ENCODE results near the gene IRF4.

IRF4 gene

DNA sequence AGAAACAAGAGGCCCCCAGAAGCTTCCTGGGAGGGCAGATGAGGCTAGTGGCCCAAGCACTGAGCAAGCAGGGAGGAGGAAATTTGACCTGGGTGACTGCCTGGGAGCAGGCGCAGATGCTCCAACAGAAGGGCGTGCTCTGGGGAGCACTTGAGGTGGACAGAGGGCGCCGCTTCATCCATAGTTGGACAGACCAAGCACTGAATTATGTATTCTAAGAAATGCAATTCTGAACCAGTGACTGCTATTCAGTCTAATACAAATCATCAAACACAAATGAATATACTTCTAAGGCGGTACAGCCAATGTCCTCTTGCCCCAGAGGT, 28.7 kb upstream of the IRF4 start:
- TF ChIP-seq, protein P1, sequence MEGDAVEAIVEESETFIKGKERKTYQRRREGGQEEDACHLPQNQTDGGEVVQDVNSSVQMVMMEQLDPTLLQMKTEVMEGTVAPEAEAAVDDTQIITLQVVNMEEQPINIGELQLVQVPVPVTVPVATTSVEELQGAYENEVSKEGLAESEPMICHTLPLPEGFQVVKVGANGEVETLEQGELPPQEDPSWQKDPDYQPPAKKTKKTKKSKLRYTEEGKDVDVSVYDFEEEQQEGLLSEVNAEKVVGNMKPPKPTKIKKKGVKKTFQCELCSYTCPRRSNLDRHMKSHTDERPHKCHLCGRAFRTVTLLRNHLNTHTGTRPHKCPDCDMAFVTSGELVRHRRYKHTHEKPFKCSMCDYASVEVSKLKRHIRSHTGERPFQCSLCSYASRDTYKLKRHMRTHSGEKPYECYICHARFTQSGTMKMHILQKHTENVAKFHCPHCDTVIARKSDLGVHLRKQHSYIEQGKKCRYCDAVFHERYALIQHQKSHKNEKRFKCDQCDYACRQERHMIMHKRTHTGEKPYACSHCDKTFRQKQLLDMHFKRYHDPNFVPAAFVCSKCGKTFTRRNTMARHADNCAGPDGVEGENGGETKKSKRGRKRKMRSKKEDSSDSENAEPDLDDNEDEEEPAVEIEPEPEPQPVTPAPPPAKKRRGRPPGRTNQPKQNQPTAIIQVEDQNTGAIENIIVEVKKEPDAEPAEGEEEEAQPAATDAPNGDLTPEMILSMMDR (IDR thresholded peaks at IDR 0.05; ENCODE audit: borderline replicate concordance, insufficient read depth, low read depth, low read length) = no peak
- H3K4me3 ChIP-seq (ENCODE audit: low read depth, low read length) = no peak overlapping the region

DNA sequence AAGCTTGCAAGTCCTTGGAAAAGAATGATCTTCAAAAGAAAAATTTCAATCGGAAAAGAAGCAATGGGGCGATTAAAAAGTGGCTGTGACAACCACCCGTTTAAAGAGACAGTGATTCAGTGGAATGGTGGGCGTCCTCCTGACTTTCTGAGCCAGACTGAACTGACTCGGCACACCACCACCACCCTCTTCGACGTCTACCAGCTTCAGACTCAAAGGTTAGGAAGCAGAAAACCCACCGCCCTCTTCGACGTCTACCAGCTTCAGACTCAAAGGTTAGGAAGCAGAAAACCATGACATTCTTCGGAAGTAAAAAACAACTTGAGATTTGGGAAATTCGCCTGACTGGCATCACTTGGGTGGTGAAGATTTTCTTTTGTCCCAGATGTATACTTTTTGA, 28.3 kb upstream of the IRF4 start:
- TF ChIP-seq, protein P1 (IDR thresholded peaks at IDR 0.05; ENCODE audit: borderline replicate concordance, insufficient read depth, low read depth, low read length) = no peak
- H3K4me3 ChIP-seq (ENCODE audit: low read depth, low read length) = no peak overlapping the region

DNA sequence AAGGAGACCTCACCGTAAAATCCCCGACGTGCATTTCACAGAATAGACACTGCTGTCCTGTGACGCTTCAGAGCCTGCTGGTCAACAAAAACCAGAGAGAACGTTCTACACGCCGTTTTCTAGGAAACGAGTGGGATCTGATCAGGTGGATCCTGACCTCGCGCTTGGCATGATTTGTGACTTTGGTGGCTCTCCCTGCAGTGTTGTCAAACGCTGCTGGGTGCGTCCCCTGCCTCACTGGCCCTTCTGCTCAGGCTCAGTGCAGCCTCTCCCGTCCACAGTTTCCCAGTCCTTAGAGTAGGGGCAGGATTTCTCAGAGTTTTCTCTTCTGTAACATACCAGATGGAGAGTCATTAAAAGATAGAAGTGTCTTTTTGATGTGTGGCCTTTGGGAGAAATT, 27.6 kb upstream of the IRF4 start:
- no peak overlapping the region for H3K4me3 ChIP-seq (ENCODE audit: low read depth, low read length)
- TF ChIP-seq, protein P1 (IDR thresholded peaks at IDR 0.05; ENCODE audit: borderline replicate concordance, insufficient read depth, low read depth, low read length) = no peak

DNA sequence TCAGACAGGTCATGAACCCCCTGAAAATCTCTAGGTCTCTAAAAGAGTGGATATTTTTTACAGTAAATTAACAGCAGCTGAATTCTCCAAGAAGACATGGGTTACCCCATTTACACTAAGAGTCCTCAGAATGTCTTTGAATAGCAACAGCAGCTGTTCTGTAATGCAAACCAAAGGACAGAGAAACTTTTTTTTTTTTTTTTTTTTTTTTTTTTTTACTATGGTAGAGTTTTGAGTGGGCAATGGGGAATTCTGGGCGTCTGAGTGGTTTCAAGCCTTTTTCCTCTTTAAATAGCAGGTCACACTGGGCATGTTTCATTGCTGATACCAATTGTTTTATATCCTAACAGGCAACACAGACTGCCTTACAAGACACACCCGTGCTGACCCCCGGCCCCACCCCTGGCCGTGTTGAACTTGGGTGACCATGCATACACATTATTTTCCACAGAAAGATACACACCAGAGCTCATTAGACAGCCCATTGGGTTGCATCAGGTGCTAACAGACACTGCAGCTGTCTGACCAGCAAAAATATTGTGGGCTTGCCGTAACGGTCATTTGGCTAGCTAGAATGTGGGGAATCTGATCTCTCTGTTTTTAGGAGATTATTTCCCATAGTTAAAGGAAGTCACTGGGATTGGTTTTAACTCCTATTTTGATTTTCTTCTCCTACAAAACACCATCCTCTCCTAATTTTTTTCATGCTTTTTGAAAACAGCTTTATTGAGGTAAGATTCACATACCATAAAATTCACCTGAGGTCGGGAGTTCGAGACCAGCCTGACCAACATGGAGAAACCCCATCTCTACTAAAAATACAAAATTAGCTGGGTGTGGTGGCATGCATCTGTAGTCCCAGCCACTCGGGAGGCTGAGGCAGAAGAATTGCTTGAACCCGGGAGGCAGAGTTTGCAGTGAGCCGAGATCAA, 26.7 kb upstream of the IRF4 start:
- H3K4me3 ChIP-seq (ENCODE audit: low read depth, low read length) = no peak overlapping the region
- TF ChIP-seq, protein P1 (IDR thresholded peaks at IDR 0.05; ENCODE audit: borderline replicate concordance, insufficient read depth, low read depth, low read length) = no peak

DNA sequence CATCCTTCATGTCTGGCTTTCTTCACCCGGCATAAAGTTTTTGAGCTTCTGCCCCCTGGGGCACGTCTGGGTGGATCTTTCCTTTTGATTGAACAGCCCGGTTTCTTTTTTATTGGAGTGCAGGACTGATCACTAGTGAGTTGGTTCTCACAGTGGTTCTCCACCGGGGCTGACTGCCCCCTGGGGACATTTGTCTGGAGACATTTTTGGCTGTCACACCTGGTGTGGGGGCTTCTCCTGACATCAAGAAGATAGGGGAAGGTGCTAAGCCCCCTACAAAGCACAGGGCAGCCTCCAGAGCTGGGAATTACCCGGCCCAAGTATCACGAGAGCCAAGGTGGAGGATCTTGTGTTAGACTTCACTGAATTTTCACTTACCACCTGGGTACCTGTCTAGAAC, 25.7 kb upstream of the IRF4 start:
- H3K4me3 ChIP-seq (ENCODE audit: low read depth, low read length) = no peak overlapping the region
- TF ChIP-seq, protein P1 (IDR thresholded peaks at IDR 0.05; ENCODE audit: borderline replicate concordance, insufficient read depth, low read depth, low read length) = no peak

DNA sequence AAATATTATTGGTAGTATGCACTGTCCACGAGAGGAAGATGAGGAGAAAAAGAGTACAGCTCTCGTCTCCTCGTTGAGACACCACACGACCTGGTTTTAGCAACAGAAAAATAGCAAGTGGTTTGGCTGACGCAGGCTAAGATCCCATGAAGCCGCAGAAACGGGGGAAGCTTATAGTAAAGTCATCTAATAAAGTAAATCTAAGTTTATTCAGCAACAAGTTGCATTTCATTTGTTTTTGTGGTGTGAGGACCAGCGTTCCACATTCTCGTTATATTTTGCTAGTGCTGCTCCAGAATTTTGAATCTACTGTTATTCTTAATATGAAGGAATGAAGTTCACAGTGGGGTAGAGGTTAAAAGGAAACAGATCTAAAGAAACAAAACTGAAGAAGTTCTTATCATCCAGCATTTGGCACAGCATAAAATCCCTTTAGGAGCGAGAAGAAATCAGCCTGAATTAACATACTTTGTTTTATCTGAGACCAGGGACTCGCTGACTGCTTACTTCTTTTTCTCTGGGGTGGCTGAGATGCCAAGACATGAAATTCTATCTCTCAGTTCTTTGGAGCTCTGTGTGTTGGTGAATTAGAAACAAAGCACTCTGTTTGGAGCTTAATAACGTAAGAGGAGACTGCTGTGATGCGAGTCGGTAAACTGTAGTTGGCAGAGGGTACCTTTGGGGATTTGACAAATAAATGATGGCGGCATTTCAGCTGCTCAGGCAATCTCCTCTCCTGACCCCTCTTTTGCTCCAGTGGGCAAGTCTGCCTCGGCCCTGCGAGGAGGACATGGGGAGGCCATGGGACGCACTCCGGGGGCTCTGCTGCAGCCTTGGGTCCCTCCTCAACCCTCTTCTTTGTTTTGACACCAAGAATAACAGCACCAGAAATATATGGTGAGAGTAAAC, 24.9 kb upstream of the IRF4 start:
- no peak overlapping the region for H3K4me3 ChIP-seq (ENCODE audit: low read depth, low read length)
- TF ChIP-seq, protein P1 (IDR thresholded peaks at IDR 0.05; ENCODE audit: borderline replicate concordance, insufficient read depth, low read depth, low read length) = no peak
